CD4-positive, alpha-beta T cell treated with Interleukin-17A for 1 hour (primary cell): ENCODE measurements around the gene GPC4.

Experiments
- DNase-seq: peaks from one replicate; pipeline ENCODE4 v3.0.0-alpha.2; 2020

GPC4 gene

GRCh38 chrX:133410550-133410949 lies 4.7 kb downstream of the GPC4 start:
- no peak for DNase-seq

GRCh38 chrX:133405498-133406185 lies 9.6 kb downstream of the GPC4 start:
- no peak for DNase-seq

GRCh38 chrX:133403984-133404383 lies 11.3 kb downstream of the GPC4 start:
- DNase-seq = no peak

GRCh38 chrX:133402830-133403625 lies 12.3 kb downstream of the GPC4 start:
- DNase-seq = no peak

GRCh38 chrX:133402042-133402453 lies 13.2 kb downstream of the GPC4 start:
- no peak for DNase-seq

- no peak for DNase-seq
These were observed 13.8 kb downstream of the GPC4 start for GRCh38 chrX:133401536-133401935.

GRCh38 chrX:133399411-133399810 lies 15.9 kb downstream of the GPC4 start:
- DNase-seq = no peak

- DNase-seq = no peak
These were observed 20.5 kb downstream of the GPC4 start for GRCh38 chrX:133394765-133395164.

GRCh38 chrX:133392671-133393070 lies 22.6 kb downstream of the GPC4 start:
- no peak for DNase-seq

GRCh38 chrX:133391111-133391510 lies 24.2 kb downstream of the GPC4 start:
- DNase-seq = no peak

- no peak for DNase-seq
These were observed 24.6 kb downstream of the GPC4 start for GRCh38 chrX:133390676-133391075.

- no peak for DNase-seq
These were observed 25.3 kb downstream of the GPC4 start for GRCh38 chrX:133389975-133390374.

GRCh38 chrX:133384454-133384853 lies 30.8 kb downstream of the GPC4 start:
- no peak for DNase-seq

- DNase-seq = no peak
These were observed 34.3 kb downstream of the GPC4 start for GRCh38 chrX:133380711-133381619.

- DNase-seq = no peak
These were observed 38.9 kb downstream of the GPC4 start for GRCh38 chrX:133376422-133376821.

- no peak for DNase-seq
These were observed 39.5 kb downstream of the GPC4 start for GRCh38 chrX:133375615-133376340.

- no peak for DNase-seq
These were observed 40.4 kb downstream of the GPC4 start for GRCh38 chrX:133374874-133375387.

GRCh38 chrX:133373386-133374079 lies 41.8 kb downstream of the GPC4 start:
- no peak for DNase-seq

- DNase-seq = no peak
These were observed 44.5 kb downstream of the GPC4 start for GRCh38 chrX:133370696-133371275.

- no peak for DNase-seq
These were observed 46.2 kb downstream of the GPC4 start for GRCh38 chrX:133369065-133369464.

- DNase-seq = no peak
These were observed 48.6 kb downstream of the GPC4 start for GRCh38 chrX:133366735-133367134.
